Keratinocyte (primary cell): ENCODE measurements around the gene PTGR2. TPM values are rescaled to one million over a fixed set of nuclear protein-coding genes. Genes with fewer than 3 reads are reported as not detected.

Experiments used
- DNase-seq: peaks from one replicate; pipeline ENCODE4 v3.0.0-alpha.2; 2011; ENCODE audit warnings: low read depth, missing footprints, low spot score
- FAIRE-seq: peaks from 2 replicates; lab custom pipeline; 2011; peaks lifted over from hg19 to GRCh38; lab: Jason Lieb, UNC
- H2AFZ ChIP-seq: 2 replicates; pipeline ENCODE4 v1.6.0; 2012; ENCODE audit warnings: low read length, control low read depth, inconsistent platforms; ENCODE audit not compliant: control insufficient read depth
- H3K27ac ChIP-seq: 2 replicates; pipeline ENCODE4 v1.5.1; 2011; ENCODE audit warnings: low read length; ENCODE audit not compliant: control insufficient read depth, insufficient read depth
- H3K27me3 ChIP-seq: 3 replicates; pipeline ENCODE4 v1.6.0; 2011; ENCODE audit warnings: low read length; ENCODE audit not compliant: control insufficient read depth, insufficient read depth; ENCODE audit errors: extremely low read depth
- H3K36me3 ChIP-seq, 2 experiments: 2 replicates in 1 of 2; 3 replicates in 1 of 2; pipeline ENCODE4 v1.5.1; 2011; ENCODE audit warnings: low read length in 2 of 2, mild to moderate bottlenecking in 1 of 2; ENCODE audit not compliant: control insufficient read depth in 2 of 2, insufficient read depth in 2 of 2; ENCODE audit errors: extremely low read depth in 1 of 2
- H3K4me1 ChIP-seq: 3 replicates; pipeline ENCODE4 v1.5.1; 2011; ENCODE audit warnings: low read length; ENCODE audit not compliant: control insufficient read depth, insufficient read depth; ENCODE audit errors: extremely low read depth
- H3K4me2 ChIP-seq: 3 replicates; pipeline ENCODE4 v1.6.0; 2011; ENCODE audit warnings: low read depth, low read length; ENCODE audit not compliant: control insufficient read depth, insufficient read depth; ENCODE audit errors: extremely low read depth
- H3K4me3 ChIP-seq, 3 experiments: fragments of 200-600 bp in 1 of 3; sonication (generic) in 1 of 3; 2 replicates in 2 of 3; 3 replicates in 1 of 3; pipeline ENCODE4 v1.5.1; 2011 to 2016; ENCODE audit warnings: low read length in 3 of 3, mild to moderate bottlenecking in 3 of 3, control low read depth in 2 of 3, inconsistent platforms in 1 of 3, low read depth in 1 of 3, mixed read lengths in 1 of 3, mixed run types in 1 of 3, moderate library complexity in 1 of 3; ENCODE audit not compliant: control insufficient read depth in 2 of 3, insufficient read depth in 2 of 3; ENCODE audit errors: extremely low read depth in 1 of 3
- H3K79me2 ChIP-seq: 2 replicates; pipeline ENCODE4 v1.6.0; 2012; ENCODE audit warnings: low read length; ENCODE audit not compliant: control insufficient read depth, insufficient read depth
- H3K9ac ChIP-seq: 3 replicates; pipeline ENCODE4 v1.6.0; 2011; ENCODE audit warnings: low read length; ENCODE audit not compliant: control insufficient read depth, insufficient read depth; ENCODE audit errors: extremely low read depth
- H3K9me1 ChIP-seq: 3 replicates; pipeline ENCODE4 v1.6.0; 2011; ENCODE audit warnings: low read length; ENCODE audit not compliant: control insufficient read depth, insufficient read depth; ENCODE audit errors: extremely low read depth
- H3K9me3 ChIP-seq: 2 replicates; pipeline ENCODE4 v1.5.1; 2012; ENCODE audit warnings: low read depth, low read length; ENCODE audit not compliant: control insufficient read depth
- H4K20me1 ChIP-seq: 3 replicates; pipeline ENCODE4 v1.6.0; 2011; ENCODE audit warnings: low read length; ENCODE audit not compliant: control insufficient read depth, insufficient read depth; ENCODE audit errors: extremely low read depth
- EZH2 ChIP-seq: IDR thresholded peaks from one replicate; pipeline ENCODE4 v1.6.1; 2012; ENCODE audit warnings: inconsistent platforms, mild to moderate bottlenecking, low read length, moderate library complexity
- dilution Hi-C: fragments of 300-500 bp; cut with MboI; formaldehyde crosslinking; loops from one replicate; pipeline ENCODE4 v1.7.0; 2020; ENCODE audit warnings: low sequenced_read_pairs; ENCODE audit not compliant: extremely low pct_ligation_motif_present
- polyA plus RNA-seq, 5 experiments: library from polyadenylated mRNA; depleted of rRNA in 3 of 5; stranded (reverse) in 3 of 5; stranded (forward) in 1 of 5; unstranded in 1 of 5; fragments of >200 nt; gene quantifications; 1 replicate in 1 of 5; 2 replicates in 3 of 5; 3 replicates in 1 of 5; pipeline versions ENCODE4 v1.2.1 to v1.2.3, GENCODE V29; 2011 to 2012; ENCODE audit warnings: missing spikeins in 2 of 5, low read depth in 1 of 5, low replicate concordance in 1 of 5
- TF ChIP-seq, protein P1 (sequence below), 3 experiments: IDR thresholded peaks in 1 of 3; conservative IDR thresholded peaks in 1 of 3; optimal IDR thresholded peaks in 1 of 3; 2 replicates in 2 of 3; 3 replicates in 1 of 3; pipeline versions ENCODE3 to v1.5.1; 2011; ENCODE audit warnings: low read length in 3 of 3, mild to moderate bottlenecking in 3 of 3, moderate library complexity in 2 of 3, control low read depth in 1 of 3, inconsistent platforms in 1 of 3; ENCODE audit not compliant: insufficient read depth in 2 of 3; ENCODE audit errors: extremely low read depth in 1 of 3

The PTGR2 gene
- polyA plus RNA-seq, 1 donor (not counting 4 experiments of a cell fraction or from before 2014, with no cell fraction given), result 19.5 TPM

DNA sequence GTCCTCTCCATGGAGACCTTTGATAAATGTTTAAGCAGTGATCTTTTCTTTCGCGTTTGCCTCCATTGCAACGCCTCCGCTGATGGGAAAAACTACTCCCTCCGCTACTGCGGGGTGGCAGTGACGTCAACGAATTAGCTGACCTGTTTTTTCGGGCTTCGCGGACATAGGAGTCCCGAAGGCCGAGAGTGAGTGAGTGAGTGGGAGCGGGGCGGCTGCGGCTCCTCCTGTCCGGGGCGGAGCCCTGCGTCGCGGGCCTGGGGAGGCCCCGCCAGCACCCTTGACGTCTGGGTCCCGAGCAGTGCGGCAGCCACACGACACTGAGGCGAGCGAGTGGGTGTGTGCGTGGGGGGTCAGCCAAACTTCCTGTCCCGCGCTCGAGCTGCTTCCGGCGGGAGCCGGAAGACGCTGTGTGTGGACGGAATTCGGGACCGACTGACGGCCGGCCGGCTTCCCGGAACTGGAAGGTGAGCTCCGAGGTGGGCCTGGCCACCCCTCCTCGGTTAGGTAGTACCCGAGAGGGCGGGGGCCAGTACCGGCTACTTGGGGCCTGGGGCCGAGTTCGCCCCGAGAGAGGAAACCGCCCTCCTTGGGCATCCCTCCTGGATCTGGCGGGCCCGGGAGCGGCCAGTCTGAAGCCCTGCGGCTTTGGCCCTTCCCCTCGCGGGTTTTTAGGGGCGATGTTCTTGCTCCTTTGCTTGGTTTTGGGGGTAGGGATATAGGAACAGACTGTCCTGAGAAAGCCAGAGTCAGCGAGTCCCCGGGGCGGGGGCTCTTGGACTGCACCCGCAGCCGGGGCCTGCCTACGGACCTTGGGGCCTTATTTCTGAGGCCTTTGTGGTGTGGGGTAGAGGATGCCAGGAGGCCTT is 35.1 kb downstream of the PTGR2 start, which contains the start of gene ZNF410:
Gene ZNF410 (plus strand): TSS at position 411 of the 869 bp plus-strand sequence. CDS start 5,317 bp downstream, outside the sequence.
- Histone ChIP-seq H2AFZ (peak within 1 kb of the TSS; percentile 97), H3K9me1 (no peaks in the 10 kb centered on the region), H3K27me3 (no peaks in the 10 kb centered on the region), H3K9ac (peak within 1 kb of the TSS; percentile 98), H3K36me3 (peaks cover 0 to 6% of the 10 kb centered on the region in 2 experiments), H3K4me2 (peak within 1 kb of the TSS; percentile 96), H3K27ac (peak within 1 kb of the TSS; percentile 93), H4K20me1 (no peaks in the 10 kb centered on the region), H3K9me3 (no peaks in the 10 kb centered on the region), H3K4me3 (peak within 1 kb of the TSS; percentile 85 to 99 (median 98)), H3K79me2 (peaks cover 52% of the 10 kb centered on the region), H3K4me1 (peaks cover 16% of the 10 kb centered on the region)
- dilution Hi-C loops, result no loop called here
- FAIRE-seq, result peak; percentile 32
- DNase-seq, result peak; percentile 81
- TF ChIP-seq EZH2, result no peak
- TF ChIP-seq, protein P1, sequence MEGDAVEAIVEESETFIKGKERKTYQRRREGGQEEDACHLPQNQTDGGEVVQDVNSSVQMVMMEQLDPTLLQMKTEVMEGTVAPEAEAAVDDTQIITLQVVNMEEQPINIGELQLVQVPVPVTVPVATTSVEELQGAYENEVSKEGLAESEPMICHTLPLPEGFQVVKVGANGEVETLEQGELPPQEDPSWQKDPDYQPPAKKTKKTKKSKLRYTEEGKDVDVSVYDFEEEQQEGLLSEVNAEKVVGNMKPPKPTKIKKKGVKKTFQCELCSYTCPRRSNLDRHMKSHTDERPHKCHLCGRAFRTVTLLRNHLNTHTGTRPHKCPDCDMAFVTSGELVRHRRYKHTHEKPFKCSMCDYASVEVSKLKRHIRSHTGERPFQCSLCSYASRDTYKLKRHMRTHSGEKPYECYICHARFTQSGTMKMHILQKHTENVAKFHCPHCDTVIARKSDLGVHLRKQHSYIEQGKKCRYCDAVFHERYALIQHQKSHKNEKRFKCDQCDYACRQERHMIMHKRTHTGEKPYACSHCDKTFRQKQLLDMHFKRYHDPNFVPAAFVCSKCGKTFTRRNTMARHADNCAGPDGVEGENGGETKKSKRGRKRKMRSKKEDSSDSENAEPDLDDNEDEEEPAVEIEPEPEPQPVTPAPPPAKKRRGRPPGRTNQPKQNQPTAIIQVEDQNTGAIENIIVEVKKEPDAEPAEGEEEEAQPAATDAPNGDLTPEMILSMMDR (optimal IDR thresholded peaks at IDR 0.05 in 1 of 3, IDR thresholded peaks at IDR 0.05 in 1 of 3, conservative IDR thresholded peaks at IDR 0.05 in 1 of 3; ENCODE audit: extremely low read depth in 1 of 3, insufficient read depth in 2 of 3, low read length in 3 of 3), result no peak

DNA sequence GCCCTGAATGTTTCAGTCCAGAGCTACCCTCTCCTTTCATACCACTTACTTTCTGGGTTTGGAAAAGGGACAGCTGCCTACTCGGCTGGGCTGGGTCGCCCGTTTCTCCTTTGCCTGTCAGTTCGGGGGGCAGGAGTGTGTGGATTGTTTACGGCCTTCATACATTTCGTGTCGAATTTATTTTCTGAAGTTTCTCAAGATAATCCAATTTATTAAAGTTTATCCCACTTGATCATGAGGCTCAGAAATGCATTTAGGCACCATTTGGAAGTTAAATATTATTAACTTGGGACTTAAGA is 35.6 kb downstream of the PTGR2 start:
- no peaks in the 10 kb centered on the region for H4K20me1 ChIP-seq
- no peaks in the 10 kb centered on the region for H3K9me1 ChIP-seq
- no peaks in the 10 kb centered on the region for H3K27me3 ChIP-seq
- H3K9me3 ChIP-seq, result no peaks in the 10 kb centered on the region
- H3K36me3 ChIP-seq, result peaks cover 3 to 8% of the 10 kb centered on the region in 2 experiments
- peak overlapping the region; percentile 98 for H3K9ac ChIP-seq
- dilution Hi-C loops, result no loop called here
- H3K4me1 ChIP-seq, result peaks cover 16% of the 10 kb centered on the region
- peak overlapping the region; percentile 96 for H3K4me2 ChIP-seq
- peaks cover 57% of the 10 kb centered on the region for H3K79me2 ChIP-seq
- H2AFZ ChIP-seq, result no peak overlapping the region
- no peak for DNase-seq
- FAIRE-seq, result no peak
- TF ChIP-seq, protein P1 (optimal IDR thresholded peaks at IDR 0.05 in 1 of 3, IDR thresholded peaks at IDR 0.05 in 1 of 3, conservative IDR thresholded peaks at IDR 0.05 in 1 of 3; ENCODE audit: extremely low read depth in 1 of 3, insufficient read depth in 2 of 3, low read length in 3 of 3), result no peak
- H3K27ac ChIP-seq, result peak overlapping the region; percentile 93
- peak overlapping the region; percentile 85 to 99 (median 98) for H3K4me3 ChIP-seq
